A204.1 (cell line): ENCODE results near the gene CADPS2.

Source experiments
- FAIRE-seq: peaks from 2 replicates; lab custom pipeline; 2012; peaks lifted over from hg19 to GRCh38; lab: Jason Lieb, UNC

The CADPS2 gene

GRCh38 chr7:122442929-122443328 is 443.3 kb downstream of the CADPS2 start:
- FAIRE-seq: no peak

GRCh38 chr7:122438492-122438891 is 447.8 kb downstream of the CADPS2 start:
- no peak for FAIRE-seq

- FAIRE-seq: no peak
Observed at GRCh38 chr7:122438006-122438405, 448.3 kb downstream of the CADPS2 start.

GRCh38 chr7:122433765-122434164 is 452.5 kb downstream of the CADPS2 start:
- no peak for FAIRE-seq

- no peak for FAIRE-seq
Observed at GRCh38 chr7:122430710-122431109, 455.6 kb downstream of the CADPS2 start.

- no peak for FAIRE-seq
Observed at GRCh38 chr7:122429926-122430325, 456.3 kb downstream of the CADPS2 start.

GRCh38 chr7:122425731-122426130 is 460.5 kb downstream of the CADPS2 start:
- no peak for FAIRE-seq

- FAIRE-seq: no peak
Observed at GRCh38 chr7:122423591-122423990, 462.7 kb downstream of the CADPS2 start.

- FAIRE-seq: no peak
Observed at GRCh38 chr7:122416336-122416735, 469.9 kb downstream of the CADPS2 start.

GRCh38 chr7:122415510-122415909 is 470.8 kb downstream of the CADPS2 start:
- no peak for FAIRE-seq

- FAIRE-seq: no peak
Observed at GRCh38 chr7:122413339-122413738, 472.9 kb downstream of the CADPS2 start.

GRCh38 chr7:122412883-122413282 is 473.4 kb downstream of the CADPS2 start:
- no peak for FAIRE-seq

- no peak for FAIRE-seq
Observed at GRCh38 chr7:122412441-122412840, 473.8 kb downstream of the CADPS2 start.

- FAIRE-seq: no peak
Observed at GRCh38 chr7:122407195-122407594, 479.1 kb downstream of the CADPS2 start.

GRCh38 chr7:122403113-122403512 is 483.1 kb downstream of the CADPS2 start:
- FAIRE-seq: no peak

- FAIRE-seq: no peak
Observed at GRCh38 chr7:122402235-122402634, 484.0 kb downstream of the CADPS2 start.

GRCh38 chr7:122397381-122397780 is 488.9 kb downstream of the CADPS2 start:
- no peak for FAIRE-seq

GRCh38 chr7:122394512-122394911 is 491.7 kb downstream of the CADPS2 start:
- no peak for FAIRE-seq

GRCh38 chr7:122384528-122384927 is 501.7 kb downstream of the CADPS2 start:
- no peak for FAIRE-seq

- FAIRE-seq: no peak
Observed at GRCh38 chr7:122383934-122384333, 502.3 kb downstream of the CADPS2 start.

GRCh38 chr7:122380992-122381391 is 505.3 kb downstream of the CADPS2 start:
- no peak for FAIRE-seq

- FAIRE-seq: no peak
Observed at GRCh38 chr7:122379491-122379890, 506.8 kb downstream of the CADPS2 start.

- no peak for FAIRE-seq
Observed at GRCh38 chr7:122369756-122370155, 516.5 kb downstream of the CADPS2 start.

GRCh38 chr7:122364761-122365280 is 521.4 kb downstream of the CADPS2 start:
- no peak for FAIRE-seq

- FAIRE-seq: no peak
Observed at GRCh38 chr7:122363144-122363543, 523.1 kb downstream of the CADPS2 start.
